22Rv1 (cell line): ENCODE results near the gene GPR173.
A peak's percentile ranks its signal among the peaks of the same experiment; 100 is the strongest.

Experiments
- ZFX ChIP-seq: fragments of 450-650 bp; IDR thresholded peaks from 2 replicates; pipeline ENCODE4 v1.6.1; 2017; ENCODE audit warnings: antibody characterized with exemption, borderline replicate concordance
- TF ChIP-seq, protein P1 (sequence below): fragments of 450-650 bp; IDR thresholded peaks from 2 replicates; pipeline ENCODE4 v1.5.1; 2017; ENCODE audit warnings: mild to moderate bottlenecking

DNA sequence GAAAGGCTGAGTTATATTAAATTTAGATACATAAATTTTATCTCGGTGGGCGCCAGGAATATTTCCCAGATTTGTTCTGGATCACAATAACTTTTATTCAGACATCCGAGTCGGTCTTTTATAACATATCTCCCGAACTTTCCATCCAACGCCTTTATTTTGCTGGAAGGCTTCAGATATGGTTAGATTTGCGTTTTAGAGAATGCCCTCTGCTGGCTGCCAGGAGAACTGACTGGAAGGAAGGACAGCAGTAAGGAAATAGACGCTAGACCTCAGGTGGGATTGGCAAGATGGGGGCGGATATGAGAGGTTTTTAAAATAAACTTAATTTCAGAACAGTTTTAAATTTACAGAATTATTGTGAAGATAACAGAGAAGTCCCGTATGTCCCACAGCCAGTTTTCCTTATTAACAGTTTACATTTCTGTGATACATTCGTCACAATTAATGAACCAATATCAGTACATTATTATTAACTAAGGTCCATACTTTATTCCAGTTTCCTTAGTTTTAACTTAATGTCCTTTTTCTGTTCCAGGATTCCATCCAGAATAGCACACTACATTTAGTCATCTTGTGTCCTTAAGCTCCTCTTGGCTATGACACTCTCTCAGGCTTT is 40.7 kb downstream of the GPR173 start:
- TF ChIP-seq, protein P1, sequence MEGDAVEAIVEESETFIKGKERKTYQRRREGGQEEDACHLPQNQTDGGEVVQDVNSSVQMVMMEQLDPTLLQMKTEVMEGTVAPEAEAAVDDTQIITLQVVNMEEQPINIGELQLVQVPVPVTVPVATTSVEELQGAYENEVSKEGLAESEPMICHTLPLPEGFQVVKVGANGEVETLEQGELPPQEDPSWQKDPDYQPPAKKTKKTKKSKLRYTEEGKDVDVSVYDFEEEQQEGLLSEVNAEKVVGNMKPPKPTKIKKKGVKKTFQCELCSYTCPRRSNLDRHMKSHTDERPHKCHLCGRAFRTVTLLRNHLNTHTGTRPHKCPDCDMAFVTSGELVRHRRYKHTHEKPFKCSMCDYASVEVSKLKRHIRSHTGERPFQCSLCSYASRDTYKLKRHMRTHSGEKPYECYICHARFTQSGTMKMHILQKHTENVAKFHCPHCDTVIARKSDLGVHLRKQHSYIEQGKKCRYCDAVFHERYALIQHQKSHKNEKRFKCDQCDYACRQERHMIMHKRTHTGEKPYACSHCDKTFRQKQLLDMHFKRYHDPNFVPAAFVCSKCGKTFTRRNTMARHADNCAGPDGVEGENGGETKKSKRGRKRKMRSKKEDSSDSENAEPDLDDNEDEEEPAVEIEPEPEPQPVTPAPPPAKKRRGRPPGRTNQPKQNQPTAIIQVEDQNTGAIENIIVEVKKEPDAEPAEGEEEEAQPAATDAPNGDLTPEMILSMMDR, result peak; percentile 77
- TF ChIP-seq ZFX, result no peak
